NCI-H2107 (cell line): ENCODE measurements around the gene USP31.
"Not testable (repeated sequence)": the region's sequence is repeated elsewhere in the genome, so short reads cannot be mapped to it uniquely, and the experiment has no call there.

ENCODE experiments used
- DNase-seq: peaks from one replicate; lab custom pipeline; 2025; lab: John Stamatoyannopoulos, UW

USP31 gene

GRCh38 chr16:23156110-23156509, 6.9 kb upstream of the USP31 start:
- DNase-seq = no peak

GRCh38 chr16:23155445-23156049, 6.3 kb upstream of the USP31 start:
- no peak for DNase-seq

- no peak for DNase-seq
Observed at GRCh38 chr16:23152386-23153178, 3.3 kb upstream of the USP31 start.

- no peak for DNase-seq
Observed at GRCh38 chr16:23149993-23150364, 727 bp upstream of the USP31 start.

GRCh38 chr16:23148513-23149266, 562 bp downstream of the USP31 start:
- no peak for DNase-seq

GRCh38 chr16:23148166-23148512, 1.1 kb downstream of the USP31 start:
- DNase-seq = no peak

- DNase-seq = no peak
Observed at GRCh38 chr16:23147666-23148065, 1.6 kb downstream of the USP31 start.

- no peak for DNase-seq
Observed at GRCh38 chr16:23146877-23147601, 2.2 kb downstream of the USP31 start.

- DNase-seq = no peak
Observed at GRCh38 chr16:23145608-23146007, 3.6 kb downstream of the USP31 start.

GRCh38 chr16:23145186-23145585, 4.1 kb downstream of the USP31 start:
- no peak for DNase-seq

- DNase-seq = not testable (repeated sequence)
Observed at GRCh38 chr16:23144393-23144792, 4.9 kb downstream of the USP31 start.

- DNase-seq = no peak
Observed at GRCh38 chr16:23143391-23143790, 5.9 kb downstream of the USP31 start.

GRCh38 chr16:23141959-23142740, 7.1 kb downstream of the USP31 start:
- DNase-seq = no peak

- no peak for DNase-seq
Observed at GRCh38 chr16:23141500-23141899, 7.8 kb downstream of the USP31 start.

GRCh38 chr16:23141033-23141432, 8.2 kb downstream of the USP31 start:
- DNase-seq = no peak

GRCh38 chr16:23140107-23140506, 9.1 kb downstream of the USP31 start:
- DNase-seq = no peak

- no peak for DNase-seq
Observed at GRCh38 chr16:23137818-23138217, 11.4 kb downstream of the USP31 start.

- no peak for DNase-seq
Observed at GRCh38 chr16:23137256-23137655, 12.0 kb downstream of the USP31 start.

- DNase-seq = no peak
Observed at GRCh38 chr16:23134274-23134673, 15.0 kb downstream of the USP31 start.

GRCh38 chr16:23132775-23133463, 16.3 kb downstream of the USP31 start:
- DNase-seq = no peak
